ENCODE measurements around the gene CEACAM16.

The CEACAM16 gene

GRCh38 chr19:44698492-44699201 lies at the start of gene CEACAM16:
CEACAM16 (plus strand) TSS chr19:44699151; CDS start chr19:44701457, 2,306 bp downstream.
- Mint-ChIP-seq H3K9me3 (no peaks in the 10 kb centered on the region), H3K27me3 (peaks cover 28 to 39% of the 10 kb centered on the region in 2 donors), H3K4me3 (no peak within 1 kb of the TSS), H3K36me3 (no peaks in the 10 kb centered on the region), H3K4me1 (peaks cover 0 to 3% of the 10 kb centered on the region in 2 donors), H3K27ac (no peak within 1 kb of the TSS)
- ATAC-seq (replicated peaks), result no peak
- no peak for DNase-seq

- Mint-ChIP-seq H3K9me3 (no peaks in the 10 kb centered on the region), H3K4me1 (peaks cover 8 to 11% of the 10 kb centered on the region in 2 donors), H3K4me3 (peak overlapping the region in 1 of 2 donors; percentile 18), H3K27me3 (peaks cover 17 to 24% of the 10 kb centered on the region in 2 donors), H3K27ac (no peak overlapping the region), H3K36me3 (no peaks in the 10 kb centered on the region)
- ATAC-seq (replicated peaks) (no peak), DNase-seq (no peak)
Measured at GRCh38 chr19:44649578-44650145, 49.3 kb upstream of the CEACAM16 start.

- ATAC-seq (replicated peaks), result no peak
- Mint-ChIP-seq H3K36me3 (peaks cover 0 to 1% of the 10 kb centered on the region in 2 donors), H3K27me3 (no peaks in the 10 kb centered on the region), H3K9me3 (no peaks in the 10 kb centered on the region), H3K27ac (no peak overlapping the region), H3K4me3 (no peak overlapping the region), H3K4me1 (peaks cover 15 to 24% of the 10 kb centered on the region in 2 donors)
- DNase-seq, result no peak
Measured at GRCh38 chr19:44653343-44653742, 45.6 kb upstream of the CEACAM16 start.

- Mint-ChIP-seq H3K36me3 (peaks cover 0 to 3% of the 10 kb centered on the region in 2 donors), H3K27me3 (no peaks in the 10 kb centered on the region), H3K27ac (no peak overlapping the region), H3K4me1 (peaks cover 13 to 24% of the 10 kb centered on the region in 2 donors), H3K9me3 (peaks cover 0 to 2% of the 10 kb centered on the region in 2 donors), H3K4me3 (no peak overlapping the region)
- DNase-seq (peak; percentile 83), ATAC-seq (replicated peaks) (peak; percentile 96 to 98)
Measured at GRCh38 chr19:44653977-44654774, 44.8 kb upstream of the CEACAM16 start.

GRCh38 chr19:44657211-44657921 lies 41.6 kb upstream of the CEACAM16 start:
- H3K27ac Mint-ChIP-seq, result peak overlapping the region; percentile 56
- no peaks in the 10 kb centered on the region for H3K27me3 Mint-ChIP-seq
- ATAC-seq (replicated peaks) (peak; percentile 66 to 75), DNase-seq (peak; percentile 59)
- peaks cover 0 to 2% of the 10 kb centered on the region in 2 donors for H3K9me3 Mint-ChIP-seq
- H3K4me1 Mint-ChIP-seq, result peaks cover 13 to 24% of the 10 kb centered on the region in 2 donors
- H3K36me3 Mint-ChIP-seq, result peaks cover 0 to 3% of the 10 kb centered on the region in 2 donors
- H3K4me3 Mint-ChIP-seq, result peak overlapping the region in 1 of 2 donors; percentile 31

- no peak overlapping the region for H3K27ac Mint-ChIP-seq
- H3K27me3 Mint-ChIP-seq, result no peaks in the 10 kb centered on the region
- peaks cover 0 to 3% of the 10 kb centered on the region in 2 donors for H3K36me3 Mint-ChIP-seq
Measured at GRCh38 chr19:44658069-44658733, 40.8 kb upstream of the CEACAM16 start.

GRCh38 chr19:44660081-44660480 lies 38.9 kb upstream of the CEACAM16 start:
- Mint-ChIP-seq H3K27ac (no peak overlapping the region), H3K27me3 (no peaks in the 10 kb centered on the region), H3K4me1 (peaks cover 7 to 12% of the 10 kb centered on the region in 2 donors), H3K36me3 (peaks cover 0 to 3% of the 10 kb centered on the region in 2 donors), H3K4me3 (no peak overlapping the region), H3K9me3 (peaks cover 0 to 2% of the 10 kb centered on the region in 2 donors)
- ATAC-seq (replicated peaks), result no peak
- no peak for DNase-seq

More at GRCh38 chr19:44658069-44658733, 40.8 kb upstream of the CEACAM16 start:
- Mint-ChIP-seq H3K4me3 (no peak overlapping the region), H3K4me1 (peaks cover 13 to 24% of the 10 kb centered on the region in 2 donors), H3K9me3 (peaks cover 0 to 2% of the 10 kb centered on the region in 2 donors)
- ATAC-seq (replicated peaks), result no peak
- DNase-seq, result no peak

- peaks cover 7 to 12% of the 10 kb centered on the region in 2 donors for H3K4me1 Mint-ChIP-seq
- no peak overlapping the region for H3K27ac Mint-ChIP-seq
- no peak overlapping the region for H3K4me3 Mint-ChIP-seq
- ATAC-seq (replicated peaks) (no peak), DNase-seq (no peak)
- H3K27me3 Mint-ChIP-seq, result no peaks in the 10 kb centered on the region
- peaks cover 0 to 2% of the 10 kb centered on the region in 2 donors for H3K9me3 Mint-ChIP-seq
- H3K36me3 Mint-ChIP-seq, result peaks cover 0 to 3% of the 10 kb centered on the region in 2 donors
Measured at GRCh38 chr19:44661205-44661604, 37.7 kb upstream of the CEACAM16 start.

- no peak overlapping the region for H3K27ac Mint-ChIP-seq
- peaks cover 0 to 3% of the 10 kb centered on the region in 2 donors for H3K36me3 Mint-ChIP-seq
- no peaks in the 10 kb centered on the region for H3K27me3 Mint-ChIP-seq
- ATAC-seq (replicated peaks) (no peak), DNase-seq (no peak)
- H3K4me1 Mint-ChIP-seq, result peaks cover 6 to 7% of the 10 kb centered on the region in 2 donors
- no peak overlapping the region for H3K4me3 Mint-ChIP-seq
- peaks cover 0 to 2% of the 10 kb centered on the region in 2 donors for H3K9me3 Mint-ChIP-seq
Measured at GRCh38 chr19:44661904-44662303, 37.0 kb upstream of the CEACAM16 start.

- peaks cover 0 to 2% of the 10 kb centered on the region in 2 donors for H3K36me3 Mint-ChIP-seq
- no peaks in the 10 kb centered on the region for H3K27me3 Mint-ChIP-seq
- H3K9me3 Mint-ChIP-seq, result peaks cover 0 to 2% of the 10 kb centered on the region in 2 donors
- no peak overlapping the region for H3K4me3 Mint-ChIP-seq
- peak overlapping the region; percentile 2 for H3K27ac Mint-ChIP-seq
- H3K4me1 Mint-ChIP-seq, result no peaks in the 10 kb centered on the region
- DNase-seq (no peak), ATAC-seq (replicated peaks) (no peak)
Measured at GRCh38 chr19:44662691-44663385, 36.1 kb upstream of the CEACAM16 start.

- no peak for ATAC-seq (replicated peaks)
- no peak for DNase-seq
- Mint-ChIP-seq H3K27ac (no peak overlapping the region), H3K4me3 (no peak overlapping the region), H3K27me3 (no peaks in the 10 kb centered on the region), H3K4me1 (no peaks in the 10 kb centered on the region), H3K9me3 (no peaks in the 10 kb centered on the region), H3K36me3 (no peaks in the 10 kb centered on the region)
Measured at GRCh38 chr19:44663996-44664395, 35.0 kb upstream of the CEACAM16 start.

- no peak for ATAC-seq (replicated peaks)
- Mint-ChIP-seq H3K36me3 (no peaks in the 10 kb centered on the region), H3K4me1 (no peaks in the 10 kb centered on the region), H3K9me3 (no peaks in the 10 kb centered on the region), H3K27ac (no peak overlapping the region), H3K27me3 (peaks cover 0 to 6% of the 10 kb centered on the region in 2 donors), H3K4me3 (no peak overlapping the region)
- DNase-seq, result no peak
Measured at GRCh38 chr19:44664976-44665375, 34.0 kb upstream of the CEACAM16 start.
